Measurements from ENCODE around the gene POLQ. TPM values are rescaled to one million over a fixed set of nuclear protein-coding genes. Genes with fewer than 3 reads are reported as not detected.

Gene POLQ
- total RNA-seq, 1 donor from 2014 or later: 12.2 TPM

DNA sequence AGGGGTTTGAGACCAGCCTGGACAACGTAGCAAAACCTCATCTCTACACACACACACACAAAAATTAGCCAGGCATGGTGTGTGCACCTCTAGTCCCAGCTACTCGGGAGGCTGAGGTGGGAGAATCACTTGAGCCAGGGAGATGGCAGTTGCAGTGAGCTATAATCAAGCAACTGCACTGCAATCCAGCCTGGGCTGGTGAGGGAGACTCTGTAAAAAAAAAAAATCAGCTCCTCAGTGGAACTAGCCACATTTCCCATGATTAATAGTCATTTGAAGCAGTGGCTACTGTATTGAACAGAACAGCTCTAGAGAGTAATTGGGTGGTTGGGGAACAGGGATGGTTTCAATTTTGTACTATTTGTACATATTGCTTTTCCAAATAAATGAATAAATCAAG lies 35.9 kb upstream of the POLQ start:
- no peaks in the 10 kb centered on the region for H3K9me3 Mint-ChIP-seq
- H3K27me3 Mint-ChIP-seq: peaks cover 19% of the 10 kb centered on the region
- no peak for DNase-seq (ENCODE audit: extremely low spot score, unreplicated experiment)
- no peak overlapping the region for H3K27ac Mint-ChIP-seq
- no peak overlapping the region for H3K4me3 Mint-ChIP-seq
- H3K36me3 Mint-ChIP-seq: no peaks in the 10 kb centered on the region
- TF ChIP-seq, protein P1, sequence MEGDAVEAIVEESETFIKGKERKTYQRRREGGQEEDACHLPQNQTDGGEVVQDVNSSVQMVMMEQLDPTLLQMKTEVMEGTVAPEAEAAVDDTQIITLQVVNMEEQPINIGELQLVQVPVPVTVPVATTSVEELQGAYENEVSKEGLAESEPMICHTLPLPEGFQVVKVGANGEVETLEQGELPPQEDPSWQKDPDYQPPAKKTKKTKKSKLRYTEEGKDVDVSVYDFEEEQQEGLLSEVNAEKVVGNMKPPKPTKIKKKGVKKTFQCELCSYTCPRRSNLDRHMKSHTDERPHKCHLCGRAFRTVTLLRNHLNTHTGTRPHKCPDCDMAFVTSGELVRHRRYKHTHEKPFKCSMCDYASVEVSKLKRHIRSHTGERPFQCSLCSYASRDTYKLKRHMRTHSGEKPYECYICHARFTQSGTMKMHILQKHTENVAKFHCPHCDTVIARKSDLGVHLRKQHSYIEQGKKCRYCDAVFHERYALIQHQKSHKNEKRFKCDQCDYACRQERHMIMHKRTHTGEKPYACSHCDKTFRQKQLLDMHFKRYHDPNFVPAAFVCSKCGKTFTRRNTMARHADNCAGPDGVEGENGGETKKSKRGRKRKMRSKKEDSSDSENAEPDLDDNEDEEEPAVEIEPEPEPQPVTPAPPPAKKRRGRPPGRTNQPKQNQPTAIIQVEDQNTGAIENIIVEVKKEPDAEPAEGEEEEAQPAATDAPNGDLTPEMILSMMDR (conservative IDR thresholded peaks at IDR 0.05): no peak
- no peaks in the 10 kb centered on the region for H3K4me1 Mint-ChIP-seq (ENCODE audit: unreplicated experiment)

DNA sequence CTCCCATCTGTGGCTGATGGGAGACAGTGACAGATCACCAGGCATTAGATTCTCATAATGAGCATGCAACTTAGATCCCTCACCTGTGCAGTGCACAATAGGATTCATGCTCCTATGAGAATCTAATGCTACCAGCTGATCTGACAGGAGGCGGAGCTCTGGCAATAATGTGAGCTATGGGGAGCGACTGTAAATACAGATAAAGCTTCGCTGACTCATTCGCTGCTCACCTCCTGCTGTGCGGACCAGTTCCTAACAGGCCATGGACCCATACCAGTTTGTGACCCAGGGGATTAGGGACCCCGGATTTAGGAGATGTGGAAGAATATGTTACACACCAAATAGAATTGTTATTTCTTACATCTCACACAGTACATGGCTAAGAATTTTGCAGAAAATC lies 28.7 kb upstream of the POLQ start:
- H3K36me3 Mint-ChIP-seq: no peaks in the 10 kb centered on the region
- no peak for DNase-seq (ENCODE audit: extremely low spot score, unreplicated experiment)
- no peaks in the 10 kb centered on the region for H3K4me1 Mint-ChIP-seq (ENCODE audit: unreplicated experiment)
- H3K27me3 Mint-ChIP-seq: no peaks in the 10 kb centered on the region
- TF ChIP-seq, protein P1 (conservative IDR thresholded peaks at IDR 0.05): no peak
- H3K9me3 Mint-ChIP-seq: no peaks in the 10 kb centered on the region
- H3K27ac Mint-ChIP-seq: peak overlapping the region; percentile 56
- H3K4me3 Mint-ChIP-seq: no peak overlapping the region

DNA sequence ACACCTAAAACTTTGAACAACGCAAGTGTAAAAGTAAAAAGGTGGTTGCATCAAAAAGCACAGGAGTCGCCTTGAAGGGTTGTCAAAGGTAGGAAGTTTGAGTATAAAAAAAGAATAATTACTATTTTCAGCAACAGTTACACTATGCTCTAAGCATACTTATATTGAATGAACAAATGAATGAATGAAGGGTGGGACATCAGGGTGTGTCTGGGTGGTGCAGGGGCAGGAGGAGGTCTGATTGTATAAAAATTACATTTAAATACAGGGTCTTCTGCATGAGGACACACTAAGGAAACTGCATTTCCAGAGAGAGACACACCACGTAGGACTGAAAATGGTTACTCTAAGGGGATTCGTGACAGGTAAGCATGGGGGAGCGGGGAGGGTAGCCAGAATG lies 21.9 kb upstream of the POLQ start, which contains the start of gene ARGFX:
Gene ARGFX (plus strand): TSS at position 301 of the 400 bp plus-strand sequence. CDS start 2,765 bp downstream, outside the sequence.
- no peak within 1 kb of the TSS for H3K27ac Mint-ChIP-seq
- H3K4me3 Mint-ChIP-seq: no peak within 1 kb of the TSS
- no peaks in the 10 kb centered on the region for H3K27me3 Mint-ChIP-seq
- H3K4me1 Mint-ChIP-seq (ENCODE audit: unreplicated experiment): no peaks in the 10 kb centered on the region
- no peaks in the 10 kb centered on the region for H3K36me3 Mint-ChIP-seq
- no peaks in the 10 kb centered on the region for H3K9me3 Mint-ChIP-seq
- no peak for DNase-seq (ENCODE audit: extremely low spot score, unreplicated experiment)
- TF ChIP-seq, protein P1 (conservative IDR thresholded peaks at IDR 0.05): no peak

GRCh38 chr3:121566773-121567172 lies 21.0 kb upstream of the POLQ start:
- no peak for DNase-seq (ENCODE audit: extremely low spot score, unreplicated experiment)
- Mint-ChIP-seq H3K9me3 (no peaks in the 10 kb centered on the region), H3K27ac (no peak overlapping the region)

DNA sequence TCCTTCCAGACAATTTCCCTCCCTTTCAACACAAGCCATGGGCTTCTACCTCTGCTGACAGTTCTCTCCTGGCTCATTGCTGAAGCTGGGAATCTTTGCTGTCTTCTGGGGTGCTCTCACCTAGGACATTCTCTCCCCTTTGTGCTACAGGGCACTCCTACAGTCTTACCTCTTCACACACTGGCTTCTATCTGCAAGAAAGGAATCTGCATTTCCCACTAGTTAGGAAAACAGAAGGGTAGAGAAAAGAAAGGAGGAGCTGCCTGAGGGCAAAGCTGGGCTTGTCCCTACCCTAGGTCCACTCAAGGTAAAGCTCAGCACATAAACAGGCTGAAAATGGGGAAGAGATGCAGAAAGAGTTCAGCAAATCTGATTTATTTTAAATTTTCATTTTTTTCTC lies 16.4 kb upstream of the POLQ start:
- TF ChIP-seq, protein P1 (conservative IDR thresholded peaks at IDR 0.05): no peak
- Mint-ChIP-seq H3K27me3 (no peaks in the 10 kb centered on the region), H3K4me1 (ENCODE audit: unreplicated experiment) (no peaks in the 10 kb centered on the region), H3K9me3 (no peaks in the 10 kb centered on the region), H3K27ac (no peak overlapping the region), H3K4me3 (no peak overlapping the region), H3K36me3 (no peaks in the 10 kb centered on the region)
- DNase-seq (ENCODE audit: extremely low spot score, unreplicated experiment): no peak

More at GRCh38 chr3:121566773-121567172, 21.0 kb upstream of the POLQ start:
- Mint-ChIP-seq H3K36me3 (no peaks in the 10 kb centered on the region), H3K4me1 (ENCODE audit: unreplicated experiment) (no peaks in the 10 kb centered on the region), H3K4me3 (no peak overlapping the region), H3K27me3 (no peaks in the 10 kb centered on the region)
- TF ChIP-seq, protein P1 (conservative IDR thresholded peaks at IDR 0.05): no peak

DNA sequence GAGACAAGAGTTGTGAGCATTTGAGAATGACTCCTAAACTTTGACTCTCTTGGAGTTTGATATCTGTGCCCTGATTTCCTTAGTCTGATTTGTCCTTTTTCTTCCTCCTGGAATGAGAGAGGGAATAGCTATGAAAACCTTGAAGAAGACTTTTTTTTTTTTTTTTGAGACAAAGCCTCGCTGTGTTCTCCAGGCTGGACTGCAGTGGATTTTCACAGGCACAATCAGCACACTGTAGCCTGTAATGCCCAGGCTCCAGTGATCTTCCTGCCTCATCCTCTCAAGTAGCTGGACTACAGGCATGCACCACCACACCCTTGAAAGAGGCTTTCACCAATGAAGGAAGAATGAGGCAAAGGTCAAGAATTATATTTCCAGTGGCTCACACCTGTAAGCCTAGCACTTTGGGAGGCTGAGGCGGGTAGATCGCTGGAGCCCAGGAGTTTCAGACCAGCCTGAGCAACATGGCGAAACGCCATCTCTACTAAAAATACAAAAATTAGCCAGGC lies 11.7 kb upstream of the POLQ start:
- Mint-ChIP-seq H3K4me1 (ENCODE audit: unreplicated experiment) (no peaks in the 10 kb centered on the region), H3K27ac (no peak overlapping the region), H3K9me3 (no peaks in the 10 kb centered on the region), H3K36me3 (no peaks in the 10 kb centered on the region), H3K27me3 (no peaks in the 10 kb centered on the region), H3K4me3 (no peak overlapping the region)
- TF ChIP-seq, protein P1 (conservative IDR thresholded peaks at IDR 0.05): no peak
- DNase-seq (ENCODE audit: extremely low spot score, unreplicated experiment): no peak
